Measurements from ENCODE around the gene SDSL. TPM values are rescaled to one million over a fixed set of nuclear protein-coding genes. Genes with fewer than 3 reads are reported as not detected.

The SDSL gene
- total and polyA plus RNA-seq, 2 experiments from 2014 or later = 6.3 to 14.6 TPM

- Histone ChIP-seq H2AFZ (0 out of 2 replicates have a peak overlapping the region, but pooled peaks have one; percentile 12), H3K9me3 (ENCODE audit: low read depth) (no peaks in the 10 kb centered on the region), H3K4me2 (ENCODE audit: unreplicated experiment) (no peak overlapping the region), H3F3A (ENCODE audit: insufficient read depth) (no peaks in the 10 kb centered on the region), H3K79me2 (ENCODE audit: insufficient read depth) (no peaks in the 10 kb centered on the region), H3K4me3 (peak overlapping the region; percentile 13; the same call in 1 of the 2 replicates), H3K36me3 (ENCODE audit: low read depth) (no peaks in the 10 kb centered on the region), H3K9ac (no peak overlapping the region), H3K27ac (no peak overlapping the region), H3K9me2 (ENCODE audit: insufficient read depth) (no peaks in the 10 kb centered on the region), H3K27me3 (replicated peaks; ENCODE audit: insufficient read depth) (peaks cover 84% of the 10 kb centered on the region), H3K4me1 (ENCODE audit: insufficient read depth) (no peaks in the 10 kb centered on the region; the same call in 1 of the 2 replicates), H4K20me1 (ENCODE audit: insufficient read depth) (no peaks in the 10 kb centered on the region)
- 5% methylated on average over 52 to 58 of the region's 64 CpGs for WGBS, 2 experiments (ENCODE audit: low coverage in 1 of 2, low lambda C conversion rate in 2 of 2, missing lambda C conversion rate in 2 of 2)
- peak; percentile 90 for TF ChIP-seq EZH2 (IDR thresholded peaks at IDR 0.05; ENCODE audit: insufficient read depth, poor library complexity, severe bottlenecking)
- TF ChIP-seq EZH2phosphoT487 (IDR thresholded peaks at IDR 0.05; ENCODE audit: insufficient read depth, low read depth) = no peak
- DNase-seq = no peak
- in situ Hi-C loops (cut with MboI) = loop anchor here (25.0 kb wide), 1 partner anchor 447 kb away; no protein-coding TSS in a partner anchor
Observed at GRCh38 chr12:113464852-113465719, 42.9 kb downstream of the SDSL start.

GRCh38 chr12:113465808-113466453 is 43.8 kb downstream of the SDSL start:
- Histone ChIP-seq H2AFZ (no peak overlapping the region), H3K36me3 (ENCODE audit: low read depth) (no peaks in the 10 kb centered on the region), H3K4me3 (no peak overlapping the region), H3K27ac (no peak overlapping the region), H3K4me1 (ENCODE audit: insufficient read depth) (no peaks in the 10 kb centered on the region; the same call in 1 of the 2 replicates), H3K9ac (no peak overlapping the region), H3K9me2 (ENCODE audit: insufficient read depth) (no peaks in the 10 kb centered on the region), H3F3A (ENCODE audit: insufficient read depth) (no peaks in the 10 kb centered on the region), H3K4me2 (ENCODE audit: unreplicated experiment) (no peak overlapping the region), H3K9me3 (ENCODE audit: low read depth) (no peaks in the 10 kb centered on the region), H3K79me2 (ENCODE audit: insufficient read depth) (no peaks in the 10 kb centered on the region), H3K27me3 (replicated peaks; ENCODE audit: insufficient read depth) (peaks cover 84% of the 10 kb centered on the region), H4K20me1 (ENCODE audit: insufficient read depth) (no peaks in the 10 kb centered on the region)
- in situ Hi-C loops (cut with MboI) = loop anchor here (25.0 kb wide), 1 partner anchor 446 kb away; no protein-coding TSS in a partner anchor
- TF ChIP-seq EZH2 (IDR thresholded peaks at IDR 0.05; ENCODE audit: insufficient read depth, poor library complexity, severe bottlenecking) = peak; percentile 87
- no peak for TF ChIP-seq EZH2phosphoT487 (IDR thresholded peaks at IDR 0.05; ENCODE audit: insufficient read depth, low read depth)
- DNase-seq = no peak
- WGBS, 2 experiments (ENCODE audit: low coverage in 1 of 2, low lambda C conversion rate in 2 of 2, missing lambda C conversion rate in 2 of 2) = 3 to 4% methylated on average over 13 of the region's 13 CpGs

GRCh38 chr12:113466454-113467141 is 44.4 kb downstream of the SDSL start:
- H3K4me3 ChIP-seq = peak overlapping the region; percentile 55; the same call in 1 of the 2 replicates
- no peak overlapping the region for H3K27ac ChIP-seq
- H3K4me2 ChIP-seq (ENCODE audit: unreplicated experiment) = peak overlapping the region; percentile 68
- no peaks in the 10 kb centered on the region; the same call in 1 of the 2 replicates for H3K4me1 ChIP-seq (ENCODE audit: insufficient read depth)
- H3K9me3 ChIP-seq (ENCODE audit: low read depth) = no peaks in the 10 kb centered on the region
- no peaks in the 10 kb centered on the region for H3K79me2 ChIP-seq (ENCODE audit: insufficient read depth)
- no peaks in the 10 kb centered on the region for H3K9me2 ChIP-seq (ENCODE audit: insufficient read depth)
- TF ChIP-seq EZH2phosphoT487 (IDR thresholded peaks at IDR 0.05; ENCODE audit: insufficient read depth, low read depth) = 0 out of 2 replicates have a peak, but pooled peaks have one; percentile 38
- TF ChIP-seq EZH2 (IDR thresholded peaks at IDR 0.05; ENCODE audit: insufficient read depth, poor library complexity, severe bottlenecking) = peak; percentile 69
- H2AFZ ChIP-seq = no peak overlapping the region
- peaks cover 88% of the 10 kb centered on the region for H3K27me3 ChIP-seq (replicated peaks; ENCODE audit: insufficient read depth)
- WGBS, 2 experiments (ENCODE audit: low coverage in 1 of 2, low lambda C conversion rate in 2 of 2, missing lambda C conversion rate in 2 of 2) = 4 to 5% methylated on average over 21 to 26 of the region's 26 CpGs
- no peaks in the 10 kb centered on the region for H3F3A ChIP-seq (ENCODE audit: insufficient read depth)
- no peaks in the 10 kb centered on the region for H3K36me3 ChIP-seq (ENCODE audit: low read depth)
- in situ Hi-C loops (cut with MboI) = loop anchor here (25.0 kb wide), 1 partner anchor 446 kb away; no protein-coding TSS in a partner anchor
- no peaks in the 10 kb centered on the region for H4K20me1 ChIP-seq (ENCODE audit: insufficient read depth)
- DNase-seq = no peak
- no peak overlapping the region for H3K9ac ChIP-seq

- 1 to 2% methylated on average over 20 to 31 of the region's 31 CpGs for WGBS, 2 experiments (ENCODE audit: low coverage in 1 of 2, low lambda C conversion rate in 2 of 2, missing lambda C conversion rate in 2 of 2)
- Histone ChIP-seq H3K4me2 (ENCODE audit: unreplicated experiment) (peak overlapping the region; percentile 68), H3K9me2 (ENCODE audit: insufficient read depth) (no peaks in the 10 kb centered on the region), H3F3A (ENCODE audit: insufficient read depth) (no peaks in the 10 kb centered on the region), H3K27me3 (replicated peaks; ENCODE audit: insufficient read depth) (peaks cover 93% of the 10 kb centered on the region), H3K4me1 (ENCODE audit: insufficient read depth) (no peaks in the 10 kb centered on the region; the same call in 1 of the 2 replicates), H3K79me2 (ENCODE audit: insufficient read depth) (no peaks in the 10 kb centered on the region), H3K9me3 (ENCODE audit: low read depth) (no peaks in the 10 kb centered on the region), H2AFZ (peak overlapping the region; percentile 66; the same call in 1 of the 2 replicates), H4K20me1 (ENCODE audit: insufficient read depth) (no peaks in the 10 kb centered on the region), H3K36me3 (ENCODE audit: low read depth) (no peaks in the 10 kb centered on the region), H3K27ac (no peak overlapping the region), H3K4me3 (peak overlapping the region; percentile 55), H3K9ac (no peak overlapping the region)
- no peak for DNase-seq
- TF ChIP-seq EZH2phosphoT487 (IDR thresholded peaks at IDR 0.05; ENCODE audit: insufficient read depth, low read depth) = no peak
- no peak for TF ChIP-seq EZH2 (IDR thresholded peaks at IDR 0.05; ENCODE audit: insufficient read depth, poor library complexity, severe bottlenecking)
- in situ Hi-C loops (cut with MboI) = loop anchor here (25.0 kb wide), 1 partner anchor 445 kb away; no protein-coding TSS in a partner anchor
Observed at GRCh38 chr12:113467142-113467501, 44.9 kb downstream of the SDSL start.

Data from GM23248 (cell line).